Cardiac septum (tissue), 1 donor: ENCODE measurements around the gene SLC66A2. TPM values are rescaled to one million over a fixed set of nuclear protein-coding genes. Genes with fewer than 3 reads are reported as not detected.
A peak's percentile ranks its signal among the peaks of the same experiment; 100 is the strongest.
"Not testable (repeated sequence)": the region's sequence is repeated elsewhere in the genome, so short reads cannot be mapped to it uniquely, and the experiment has no call there.

Source experiments
- DNase-seq: peaks from one replicate; pipeline ENCODE4 v3.0.0-alpha.2; 2020; ENCODE audit warnings: low spot score
- intact Hi-C: fragments of 100-400 bp; cut with DNase I; formaldehyde crosslinking; loops from one replicate; pipeline ENCODE4 v1.14.0; 2022
- total RNA-seq: library from RNA; stranded (reverse); fragmentation: NEBNext Ultra II Directional; extraction: Animal tissue kit (Norgen Biotek cat#: 25700); gene quantifications from one replicate; pipeline ENCODE4 v1.2.1, GENCODE V29; 2021
- donor health status: DM: no; HTN: no; CAD: no.

The SLC66A2 gene
- total RNA-seq, 1 donor from 2014 or later: 23.5 TPM

DNA sequence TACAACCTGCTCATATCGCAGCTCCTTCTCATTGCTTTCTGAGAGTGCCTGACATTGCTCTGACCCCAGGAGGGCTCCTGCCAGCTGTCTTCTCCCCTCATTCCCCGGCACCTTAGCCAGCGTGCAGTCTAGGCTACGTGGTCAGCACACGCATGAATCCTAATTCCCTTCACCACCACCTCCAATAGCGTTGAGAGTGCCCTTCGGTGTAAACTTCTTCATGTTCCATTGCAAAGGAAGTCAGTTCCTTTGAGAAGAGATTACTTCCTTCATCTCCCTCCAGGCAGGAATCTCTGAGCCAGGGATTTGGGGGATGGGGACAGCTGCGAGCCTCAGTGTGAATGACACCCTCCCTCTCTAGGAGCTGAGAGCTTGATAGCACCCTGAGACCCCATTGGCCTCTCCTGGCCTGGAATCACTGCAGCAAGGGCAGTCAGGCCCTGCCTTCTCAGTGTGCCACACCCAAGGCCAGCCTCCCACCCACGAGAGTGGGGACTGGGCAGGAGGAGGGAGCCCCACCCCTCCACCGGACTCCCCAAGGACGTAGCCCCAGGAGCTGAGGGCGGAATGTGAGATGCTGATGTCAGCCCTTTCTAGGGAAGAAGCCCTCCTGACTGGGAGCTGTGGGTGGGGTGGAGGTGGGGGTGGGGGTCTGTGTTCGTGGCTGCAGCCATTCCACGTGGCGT lies 53.4 kb downstream of the SLC66A2 start:
- intact Hi-C loops: no loop called here
- peak; percentile 50 for DNase-seq

DNA sequence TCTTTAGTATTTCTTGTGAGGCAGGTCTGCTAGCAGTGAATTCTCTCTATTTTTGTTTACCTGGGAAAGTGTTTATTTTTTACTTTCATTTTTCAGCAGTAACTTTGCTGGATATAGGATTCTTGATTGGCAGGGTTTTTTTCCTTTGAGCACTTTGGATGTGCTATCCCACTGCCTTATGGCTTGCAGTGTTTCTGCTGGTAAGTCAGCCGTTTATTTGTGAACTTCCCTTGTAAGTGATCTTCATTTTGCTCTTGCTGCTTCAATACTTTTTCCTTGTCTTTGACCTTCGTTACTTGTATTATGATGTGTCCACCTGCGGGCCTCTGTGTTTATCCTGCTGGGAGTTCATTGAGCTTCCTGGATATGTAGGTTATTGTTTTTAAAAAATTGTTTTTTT lies 54.7 kb downstream of the SLC66A2 start:
- no peak for DNase-seq
- intact Hi-C loops: no loop called here

DNA sequence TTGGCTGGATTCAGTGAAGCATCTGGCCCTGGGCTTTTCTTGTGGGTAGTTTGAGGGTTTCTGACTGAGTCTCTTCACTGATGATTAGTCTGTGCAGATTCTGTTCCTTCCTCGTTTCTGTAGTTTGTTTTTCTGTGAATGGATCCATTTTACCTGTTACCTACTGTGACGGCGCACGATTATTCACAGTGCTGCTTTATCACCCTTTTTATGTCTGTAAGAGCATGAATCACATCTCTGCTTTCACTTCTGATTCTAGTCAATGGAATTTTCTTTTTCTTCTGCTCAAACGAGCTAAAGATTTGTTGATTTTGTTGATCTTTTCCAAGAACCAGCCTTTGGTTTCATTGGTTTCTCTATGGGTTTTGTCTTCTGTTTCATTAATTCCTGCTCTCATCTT lies 60.8 kb downstream of the SLC66A2 start:
- intact Hi-C loops: no loop called here

GRCh38 chr18:79889569-79889968 lies 61.9 kb downstream of the SLC66A2 start:
- no peak for DNase-seq
- intact Hi-C loops: no loop called here

More for the DNA sequence above, 60.8 kb downstream of the SLC66A2 start:
- DNase-seq: no peak

DNA sequence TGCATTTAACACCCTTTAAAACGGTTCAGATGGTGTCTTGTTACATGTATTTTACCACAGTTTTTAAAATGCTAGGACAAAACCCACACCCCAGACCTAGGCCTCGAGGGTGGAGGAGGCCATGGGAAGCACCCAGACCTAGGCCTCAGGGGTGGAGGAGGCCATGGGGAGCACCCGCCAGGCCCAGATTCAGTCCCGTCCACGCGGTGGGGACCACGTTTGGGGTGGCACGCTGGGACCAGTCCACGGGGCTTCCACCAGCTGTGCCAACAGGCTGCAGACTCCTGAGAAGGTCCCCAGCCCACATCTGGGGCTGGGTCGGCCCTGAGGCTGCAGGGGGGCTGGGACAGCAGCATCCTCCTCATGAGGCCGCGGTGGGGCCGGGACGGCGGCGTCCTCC lies 63.4 kb downstream of the SLC66A2 start:
- DNase-seq: no peak
- intact Hi-C loops: no loop called here

- no peak for DNase-seq
- intact Hi-C loops: no loop called here
Measured at GRCh38 chr18:79887181-79888000, 64.1 kb downstream of the SLC66A2 start.

- DNase-seq: no peak
- intact Hi-C loops: no loop called here
Measured at GRCh38 chr18:79884963-79885728, 66.3 kb downstream of the SLC66A2 start.

DNA sequence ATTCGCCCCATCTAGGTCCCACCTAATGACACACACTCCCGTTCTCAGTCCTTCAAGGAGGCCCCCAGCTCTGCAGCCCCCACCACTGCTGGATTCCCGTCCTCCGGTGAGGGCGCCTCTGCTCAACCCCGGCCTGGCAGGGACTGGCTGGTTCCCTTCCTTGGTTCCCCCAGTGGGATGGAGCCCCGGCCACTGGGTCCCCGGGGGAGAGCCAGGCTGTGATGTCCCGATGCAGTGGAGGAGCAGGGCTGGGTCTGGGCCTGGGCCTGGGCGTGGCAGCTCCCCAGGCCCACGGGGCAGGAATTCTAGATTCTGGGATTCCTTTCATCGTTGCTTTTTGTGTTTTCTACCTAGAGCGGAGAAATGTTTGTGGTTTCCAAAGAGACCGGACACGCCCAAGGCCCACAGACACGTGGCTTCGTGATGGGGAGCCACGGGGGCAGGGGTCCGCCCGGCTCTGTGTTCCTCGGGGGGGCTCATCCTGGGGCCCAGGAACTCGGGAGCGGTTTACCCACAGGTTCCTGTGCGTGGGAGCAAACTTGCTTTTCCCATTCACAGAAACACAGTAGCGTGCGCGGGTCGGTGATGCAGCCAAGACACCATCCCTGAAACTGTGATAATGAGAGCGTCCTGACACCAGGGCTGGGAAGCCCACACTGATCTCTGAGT lies 67.0 kb downstream of the SLC66A2 start:
- intact Hi-C loops: no loop called here
- no peak for DNase-seq

GRCh38 chr18:79883461-79884293 lies 67.8 kb downstream of the SLC66A2 start:
- DNase-seq: no peak
- intact Hi-C loops: no loop called here

DNA sequence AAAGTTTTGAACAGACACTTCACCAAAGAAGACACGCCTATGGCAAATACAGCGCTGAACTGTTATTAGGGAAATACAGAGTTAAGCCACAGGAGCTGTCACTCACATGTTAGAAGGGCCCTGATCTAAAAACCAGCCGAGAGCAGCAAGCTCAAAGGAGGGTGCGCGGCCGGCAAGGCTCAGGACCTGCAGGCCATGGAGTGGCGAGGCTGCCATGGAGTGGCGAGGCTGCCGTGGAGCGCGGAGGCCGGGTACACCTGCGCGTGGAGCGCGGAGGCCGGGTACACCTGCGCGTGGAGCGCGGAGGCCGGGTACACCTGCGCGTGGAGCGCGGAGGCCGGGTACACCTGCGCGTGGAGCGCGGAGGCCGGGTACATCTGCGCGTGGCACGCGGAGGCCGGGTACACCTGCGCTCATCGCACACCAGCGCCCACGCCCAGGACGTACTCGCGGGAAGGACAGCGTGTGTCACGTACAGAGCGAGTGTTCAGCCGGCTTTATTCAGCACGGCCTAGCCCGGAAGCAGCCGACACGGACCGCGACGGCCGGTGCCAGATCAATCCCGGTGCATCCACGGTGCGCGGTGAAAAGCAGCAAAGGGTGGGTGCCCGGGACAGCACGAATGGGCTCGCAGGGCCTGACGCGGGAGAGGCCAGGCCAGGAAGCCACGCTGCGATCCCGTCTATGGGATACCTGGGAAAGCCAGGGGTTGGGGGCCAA lies 68.8 kb downstream of the SLC66A2 start:
- no peak for DNase-seq
- intact Hi-C loops: no loop called here

GRCh38 chr18:79881695-79882094 lies 69.8 kb downstream of the SLC66A2 start:
- intact Hi-C loops: no loop called here
- DNase-seq: peak; percentile 36

GRCh38 chr18:79879566-79879965 lies 71.9 kb downstream of the SLC66A2 start:
- DNase-seq: peak; percentile 20
- intact Hi-C loops: no loop called here

DNA sequence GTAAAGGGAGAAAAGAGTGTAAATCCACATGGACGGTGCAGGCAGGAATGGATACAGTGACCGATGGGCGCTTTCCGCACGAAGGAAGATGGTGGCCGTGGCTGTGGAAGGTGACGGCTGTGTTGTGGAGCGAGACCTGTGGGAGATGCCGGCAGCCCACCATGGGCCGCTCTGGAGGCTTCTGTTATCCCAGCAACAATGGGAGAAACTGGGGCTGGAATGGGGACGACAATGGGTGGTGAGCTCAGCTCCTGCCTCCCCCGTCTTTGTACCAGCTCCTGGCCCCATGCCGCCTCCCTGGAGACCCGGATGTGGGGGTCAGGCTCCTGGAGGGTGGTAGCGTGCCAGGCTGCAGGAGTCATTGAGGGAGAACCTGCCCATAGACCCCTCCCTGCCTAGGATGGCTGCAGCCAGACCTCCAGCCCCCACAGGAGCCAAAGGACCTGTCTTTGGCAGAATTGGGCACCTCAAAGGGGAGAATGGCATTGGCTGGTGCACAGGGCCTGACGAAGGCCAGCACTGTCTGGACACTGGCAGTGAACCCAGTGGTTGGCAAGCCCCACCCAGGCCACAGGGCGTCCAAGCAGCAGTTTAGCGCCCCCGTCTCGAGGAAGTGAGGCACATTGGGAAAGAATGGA lies 72.6 kb downstream of the SLC66A2 start:
- peak; percentile 54 for DNase-seq
- intact Hi-C loops: no loop called here

- intact Hi-C loops: not testable (repeated sequence)
- DNase-seq: peak; percentile 59
Measured at GRCh38 chr18:79878246-79878645, 73.2 kb downstream of the SLC66A2 start.

- intact Hi-C loops: no loop called here
- peak; percentile 68 for DNase-seq
Measured at GRCh38 chr18:79877163-79878091, 74.0 kb downstream of the SLC66A2 start.

GRCh38 chr18:79876497-79876896 lies 75.0 kb downstream of the SLC66A2 start:
- intact Hi-C loops: no loop called here
- DNase-seq: peak; percentile 58

DNA sequence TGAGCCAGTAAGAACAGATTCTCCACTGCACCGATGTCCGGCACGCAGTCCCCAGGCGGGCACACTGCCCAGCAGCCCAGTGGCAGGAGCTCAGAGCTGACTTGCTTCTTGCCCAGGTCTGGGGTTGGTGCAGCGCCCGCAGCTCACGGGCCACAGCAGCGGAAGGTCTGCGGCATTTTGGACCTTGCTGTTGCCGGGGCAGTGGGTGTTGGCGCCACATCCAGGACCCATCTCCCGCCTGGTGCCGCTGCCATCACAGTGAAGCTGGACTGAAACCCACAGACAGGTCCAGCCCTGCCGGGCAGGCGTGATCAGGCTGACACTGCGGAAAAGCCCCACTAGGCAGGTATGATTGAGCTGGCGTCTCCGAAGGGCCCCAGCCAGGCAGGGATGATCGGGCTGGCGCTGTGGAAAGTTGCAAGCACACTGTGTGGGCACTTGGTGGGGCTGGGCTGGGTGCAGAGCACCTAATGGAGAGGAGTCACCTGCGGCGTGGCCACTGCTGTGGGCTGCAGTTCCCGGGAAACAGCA lies 75.5 kb downstream of the SLC66A2 start:
- peak; percentile 63 for DNase-seq
- intact Hi-C loops: no loop called here
